Measurements from ENCODE around the gene C22orf39. TPM values are rescaled to one million over a fixed set of nuclear protein-coding genes. Genes with fewer than 3 reads are reported as not detected.
A peak's percentile ranks its signal among the peaks of the same experiment; 100 is the strongest.

Gene C22orf39
- total and polyA plus RNA-seq, 10 of the 15 experiments (the other 5 are each of a cell fraction or from before 2014, with no cell fraction given): 6.7 to 47.0 (median 26.5) TPM

DNA sequence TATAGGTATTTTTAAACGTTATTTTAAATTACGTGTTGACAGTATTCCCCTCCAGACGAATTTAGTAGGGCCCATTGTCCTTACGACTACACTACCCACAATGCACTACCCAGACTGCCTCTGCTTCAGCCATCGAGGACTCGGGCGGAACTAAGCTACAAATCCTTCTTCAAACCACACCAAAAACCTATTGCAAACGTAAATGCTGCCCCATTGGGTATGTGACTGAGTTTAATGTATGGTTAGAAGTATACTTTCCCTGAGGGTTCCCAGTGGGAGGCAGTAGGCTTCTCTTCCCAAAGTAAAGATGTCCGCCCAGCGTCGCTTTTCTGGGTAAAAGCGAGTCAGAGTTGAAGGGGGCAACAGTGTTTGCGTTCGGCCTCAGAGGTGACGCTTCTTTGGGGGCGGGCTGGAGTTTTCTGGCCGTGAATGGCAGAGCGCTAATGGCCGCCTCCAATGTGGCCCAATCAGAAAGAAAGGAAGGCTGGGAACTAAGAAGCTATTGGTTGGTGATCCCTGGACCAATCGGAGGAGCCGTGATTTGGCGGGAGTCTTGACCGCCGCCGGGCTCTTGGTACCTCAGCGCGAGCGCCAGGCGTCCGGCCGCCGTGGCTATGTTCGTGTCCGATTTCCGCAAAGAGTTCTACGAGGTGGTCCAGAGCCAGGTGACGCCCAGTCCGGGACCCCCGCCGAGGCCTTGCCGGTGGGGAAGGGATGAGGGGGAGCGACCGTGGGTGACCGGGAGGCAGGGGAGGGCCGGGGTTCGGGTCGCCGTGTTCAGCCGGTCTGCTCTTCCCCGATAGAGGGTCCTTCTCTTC is 32.1 kb upstream of the C22orf39 start, which contains the start of gene CDC45 (continued):
- TF ChIP-seq NFYB (IDR thresholded peaks at IDR 0.05; ENCODE audit: insufficient read depth, low read depth, low read length) (peak; percentile 95), SUZ12 (IDR thresholded peaks at IDR 0.05; ENCODE audit: unreplicated experiment) (no peak), SMAD1 (IDR thresholded peaks at IDR 0.05; ENCODE audit: low read depth, partially characterized antibody) (no peak), RB1 (IDR thresholded peaks at IDR 0.05; ENCODE audit: borderline replicate concordance) (peak; percentile 23; the same call in 1 of the 2 replicates), MXI1 (IDR thresholded peaks at IDR 0.05; ENCODE audit: low read depth, low read length) (peak; percentile 96), MTA2 (IDR thresholded peaks at IDR 0.05; ENCODE audit: low read depth) (peak; percentile 96), SIN3A (IDR thresholded peaks at IDR 0.05; ENCODE audit: low read depth, low read length) (peak; percentile 99), RUNX3 (IDR thresholded peaks at IDR 0.05; ENCODE audit: low read length) (peak; percentile 65), POLR2A (IDR thresholded peaks at IDR 0.05; ENCODE audit: low read depth, low read length) (peak; percentile 80), ASH2L (IDR thresholded peaks at IDR 0.05; ENCODE audit: borderline replicate concordance, low read depth) (no peak), PAX5 (IDR thresholded peaks at IDR 0.05; ENCODE audit: borderline replicate concordance, low read depth, low read length) (no peak), IKZF1 (conservative IDR thresholded peaks at IDR 0.05) (peak; percentile 99), RAD51 (IDR thresholded peaks at IDR 0.05) (peak; percentile 60), RELA (IDR thresholded peaks at IDR 0.05; ENCODE audit: borderline replicate concordance, partially characterized antibody) (peak; percentile 3), ZNF384 (IDR thresholded peaks at IDR 0.05; ENCODE audit: borderline replicate concordance, low read depth, low read length) (no peak), POLR2AphosphoS5 (IDR thresholded peaks at IDR 0.05; ENCODE audit: low read length) (peak; percentile 51; the same call in 1 of the 2 replicates), SRF (IDR thresholded peaks at IDR 0.05; ENCODE audit: low read depth in 2 of 2, low read length in 2 of 2) (no peak)
- TF ChIP-seq, protein P1, sequence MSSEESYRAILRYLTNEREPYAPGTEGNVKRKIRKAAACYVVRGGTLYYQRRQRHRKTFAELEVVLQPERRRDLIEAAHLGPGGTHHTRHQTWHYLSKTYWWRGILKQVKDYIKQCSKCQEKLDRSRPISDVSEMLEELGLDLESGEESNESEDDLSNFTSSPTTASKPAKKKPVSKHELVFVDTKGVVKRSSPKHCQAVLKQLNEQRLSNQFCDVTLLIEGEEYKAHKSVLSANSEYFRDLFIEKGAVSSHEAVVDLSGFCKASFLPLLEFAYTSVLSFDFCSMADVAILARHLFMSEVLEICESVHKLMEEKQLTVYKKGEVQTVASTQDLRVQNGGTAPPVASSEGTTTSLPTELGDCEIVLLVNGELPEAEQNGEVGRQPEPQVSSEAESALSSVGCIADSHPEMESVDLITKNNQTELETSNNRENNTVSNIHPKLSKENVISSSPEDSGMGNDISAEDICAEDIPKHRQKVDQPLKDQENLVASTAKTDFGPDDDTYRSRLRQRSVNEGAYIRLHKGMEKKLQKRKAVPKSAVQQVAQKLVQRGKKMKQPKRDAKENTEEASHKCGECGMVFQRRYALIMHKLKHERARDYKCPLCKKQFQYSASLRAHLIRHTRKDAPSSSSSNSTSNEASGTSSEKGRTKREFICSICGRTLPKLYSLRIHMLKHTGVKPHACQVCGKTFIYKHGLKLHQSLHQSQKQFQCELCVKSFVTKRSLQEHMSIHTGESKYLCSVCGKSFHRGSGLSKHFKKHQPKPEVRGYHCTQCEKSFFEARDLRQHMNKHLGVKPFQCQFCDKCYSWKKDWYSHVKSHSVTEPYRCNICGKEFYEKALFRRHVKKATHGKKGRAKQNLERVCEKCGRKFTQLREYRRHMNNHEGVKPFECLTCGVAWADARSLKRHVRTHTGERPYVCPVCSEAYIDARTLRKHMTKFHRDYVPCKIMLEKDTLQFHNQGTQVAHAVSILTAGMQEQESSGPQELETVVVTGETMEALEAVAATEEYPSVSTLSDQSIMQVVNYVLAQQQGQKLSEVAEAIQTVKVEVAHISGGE (CRISPR knock-in tag; IDR thresholded peaks at IDR 0.05): no peak
- TF ChIP-seq, protein P2, sequence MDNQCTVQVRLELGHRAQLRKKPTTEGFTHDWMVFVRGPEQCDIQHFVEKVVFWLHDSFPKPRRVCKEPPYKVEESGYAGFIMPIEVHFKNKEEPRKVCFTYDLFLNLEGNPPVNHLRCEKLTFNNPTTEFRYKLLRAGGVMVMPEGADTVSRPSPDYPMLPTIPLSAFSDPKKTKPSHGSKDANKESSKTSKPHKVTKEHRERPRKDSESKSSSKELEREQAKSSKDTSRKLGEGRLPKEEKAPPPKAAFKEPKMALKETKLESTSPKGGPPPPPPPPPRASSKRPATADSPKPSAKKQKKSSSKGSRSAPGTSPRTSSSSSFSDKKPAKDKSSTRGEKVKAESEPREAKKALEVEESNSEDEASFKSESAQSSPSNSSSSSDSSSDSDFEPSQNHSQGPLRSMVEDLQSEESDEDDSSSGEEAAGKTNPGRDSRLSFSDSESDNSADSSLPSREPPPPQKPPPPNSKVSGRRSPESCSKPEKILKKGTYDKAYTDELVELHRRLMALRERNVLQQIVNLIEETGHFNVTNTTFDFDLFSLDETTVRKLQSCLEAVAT (IDR thresholded peaks at IDR 0.05): peak; percentile 78
- TF ChIP-seq, protein P3, sequence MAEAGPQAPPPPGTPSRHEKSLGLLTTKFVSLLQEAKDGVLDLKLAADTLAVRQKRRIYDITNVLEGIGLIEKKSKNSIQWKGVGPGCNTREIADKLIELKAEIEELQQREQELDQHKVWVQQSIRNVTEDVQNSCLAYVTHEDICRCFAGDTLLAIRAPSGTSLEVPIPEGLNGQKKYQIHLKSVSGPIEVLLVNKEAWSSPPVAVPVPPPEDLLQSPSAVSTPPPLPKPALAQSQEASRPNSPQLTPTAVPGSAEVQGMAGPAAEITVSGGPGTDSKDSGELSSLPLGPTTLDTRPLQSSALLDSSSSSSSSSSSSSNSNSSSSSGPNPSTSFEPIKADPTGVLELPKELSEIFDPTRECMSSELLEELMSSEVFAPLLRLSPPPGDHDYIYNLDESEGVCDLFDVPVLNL (IDR thresholded peaks at IDR 0.05; ENCODE audit: low read depth, low read length): peak; percentile 91
- TF ChIP-seq, protein P4, sequence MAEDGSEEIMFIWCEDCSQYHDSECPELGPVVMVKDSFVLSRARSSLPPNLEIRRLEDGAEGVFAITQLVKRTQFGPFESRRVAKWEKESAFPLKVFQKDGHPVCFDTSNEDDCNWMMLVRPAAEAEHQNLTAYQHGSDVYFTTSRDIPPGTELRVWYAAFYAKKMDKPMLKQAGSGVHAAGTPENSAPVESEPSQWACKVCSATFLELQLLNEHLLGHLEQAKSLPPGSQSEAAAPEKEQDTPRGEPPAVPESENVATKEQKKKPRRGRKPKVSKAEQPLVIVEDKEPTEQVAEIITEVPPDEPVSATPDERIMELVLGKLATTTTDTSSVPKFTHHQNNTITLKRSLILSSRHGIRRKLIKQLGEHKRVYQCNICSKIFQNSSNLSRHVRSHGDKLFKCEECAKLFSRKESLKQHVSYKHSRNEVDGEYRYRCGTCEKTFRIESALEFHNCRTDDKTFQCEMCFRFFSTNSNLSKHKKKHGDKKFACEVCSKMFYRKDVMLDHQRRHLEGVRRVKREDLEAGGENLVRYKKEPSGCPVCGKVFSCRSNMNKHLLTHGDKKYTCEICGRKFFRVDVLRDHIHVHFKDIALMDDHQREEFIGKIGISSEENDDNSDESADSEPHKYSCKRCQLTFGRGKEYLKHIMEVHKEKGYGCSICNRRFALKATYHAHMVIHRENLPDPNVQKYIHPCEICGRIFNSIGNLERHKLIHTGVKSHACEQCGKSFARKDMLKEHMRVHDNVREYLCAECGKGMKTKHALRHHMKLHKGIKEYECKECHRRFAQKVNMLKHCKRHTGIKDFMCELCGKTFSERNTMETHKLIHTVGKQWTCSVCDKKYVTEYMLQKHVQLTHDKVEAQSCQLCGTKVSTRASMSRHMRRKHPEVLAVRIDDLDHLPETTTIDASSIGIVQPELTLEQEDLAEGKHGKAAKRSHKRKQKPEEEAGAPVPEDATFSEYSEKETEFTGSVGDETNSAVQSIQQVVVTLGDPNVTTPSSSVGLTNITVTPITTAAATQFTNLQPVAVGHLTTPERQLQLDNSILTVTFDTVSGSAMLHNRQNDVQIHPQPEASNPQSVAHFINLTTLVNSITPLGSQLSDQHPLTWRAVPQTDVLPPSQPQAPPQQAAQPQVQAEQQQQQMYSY (CRISPR knock-in tag; IDR thresholded peaks at IDR 0.05): no peak
